H1 (cell line): Measurements from ENCODE around the gene FXR2. TPM values are rescaled to one million over a fixed set of nuclear protein-coding genes. Genes with fewer than 3 reads are reported as not detected.

ENCODE experiments used
- ATF2 ChIP-seq: IDR thresholded peaks from 2 replicates; pipeline ENCODE4 v1.6.1; 2012; ENCODE audit warnings: low read length, inconsistent platforms
- BRCA1 ChIP-seq: IDR thresholded peaks from 2 replicates; pipeline ENCODE4 v1.6.1; 2012; ENCODE audit warnings: low read depth, low read length, improper control_type of control experiment
- CHD7 ChIP-seq: fragments of 300-600 bp; sonication (generic); IDR thresholded peaks from 2 replicates; pipeline ENCODE4 v1.7.1; 2012; ENCODE audit warnings: low read length, moderate library complexity, mild to moderate bottlenecking, inconsistent platforms; ENCODE audit not compliant: insufficient replicate concordance
- EP300 ChIP-seq, 2 experiments: IDR thresholded peaks; 1 replicate in 1 of 2; 2 replicates in 1 of 2; pipeline ENCODE4 v1.6.1; 2011 to 2012; ENCODE audit warnings: low read depth in 2 of 2, low read length in 2 of 2, mild to moderate bottlenecking in 2 of 2, borderline replicate concordance in 1 of 2, inconsistent platforms in 1 of 2, moderate library complexity in 1 of 2
- KDM4A ChIP-seq: IDR thresholded peaks from one replicate; pipeline ENCODE4 v1.7.1; 2012; ENCODE audit warnings: low read depth, mild to moderate bottlenecking, moderate library complexity, low read length, inconsistent platforms; ENCODE audit not compliant: severe bottlenecking
- KDM5A ChIP-seq: fragments of 200-600 bp; IDR thresholded peaks from 2 replicates; pipeline ENCODE4 v1.7.1; 2012; ENCODE audit warnings: mild to moderate bottlenecking, low read length, inconsistent platforms, mixed read lengths
- POLR2AphosphoS5 ChIP-seq: IDR thresholded peaks from 2 replicates; pipeline ENCODE4 v1.6.1; 2011; ENCODE audit warnings: low read depth, low read length
- RNF2 ChIP-seq: fragments of 200-900, 300-1000 bp; sonication (generic); IDR thresholded peaks from 2 replicates; pipeline ENCODE4 v1.7.1; 2016; ENCODE audit warnings: borderline replicate concordance, low read depth, mild to moderate bottlenecking, antibody characterized with exemption, low read length; ENCODE audit not compliant: poor library complexity, severe bottlenecking; ENCODE audit errors: missing control alignments
- TAF1 ChIP-seq: IDR thresholded peaks from 2 replicates; pipeline ENCODE4 v1.6.1; 2011; ENCODE audit warnings: mild to moderate bottlenecking, low read depth, low read length
- polyA plus RNA-seq, 7 experiments: library from polyadenylated mRNA; depleted of rRNA in 3 of 7; stranded (reverse) in 5 of 7; unstranded in 2 of 7; fragments of >200 nt in 5 of 7; fragments of 200-250 nt in 2 of 7; gene quantifications; 1 replicate in 5 of 7; 2 replicates in 1 of 7; 4 replicates in 1 of 7; pipeline versions ENCODE4 v1.2.1 to v1.2.3, GENCODE V29; 2011 to 2013; ENCODE audit warnings: missing spikeins in 2 of 7, mixed read lengths in 2 of 7
- total RNA-seq: library from RNA; stranded (reverse); fragmentation: NEBNext Ultra II Directional; extraction: Animal tissue kit (Norgen Biotek cat#: 25700); gene quantifications from 2 replicates; pipeline ENCODE4 v1.2.1, GENCODE V29; 2021

The FXR2 gene
- total and polyA plus RNA-seq, 2 of the 8 experiments (the other 6 are each of a cell fraction or from before 2014, with no cell fraction given): 26.2 to 44.0 TPM

GRCh38 chr17:7590743-7591142 lies 24.0 kb downstream of the FXR2 start (continued):
- TF ChIP-seq CHD7 (no peak), EP300 (IDR thresholded peaks at IDR 0.05; ENCODE audit: borderline replicate concordance in 1 of 2, low read depth in 2 of 2, low read length in 2 of 2) (no peak), KDM4A (no peak), BRCA1 (no peak), KDM5A (no peak), RNF2 (no peak), POLR2AphosphoS5 (peak; percentile 60; the same call in 1 of the 2 replicates), TAF1 (peak; percentile 42; the same call in 1 of the 2 replicates), ATF2 (peak; percentile 28; the same call in 1 of the 2 replicates)
